Lower leg skin (tissue), 3 donors: ENCODE results near the gene CLEC2D.

ENCODE experiments used
- CTCF ChIP-seq, 3 donors: fragments of 450-650 bp; IDR thresholded peaks; one replicate each; pipeline ENCODE4 v1.5.1; 2016; ENCODE audit warnings: antibody characterized with exemption in 3 of 3, mild to moderate bottlenecking in 3 of 3, moderate library complexity in 2 of 3
- POLR2A ChIP-seq, 2 donors: fragments of 450-650 bp; IDR thresholded peaks; one replicate each; pipeline ENCODE4 v1.6.1; 2016 to 2017; ENCODE audit warnings: antibody characterized with exemption in 2 of 2, mild to moderate bottlenecking in 1 of 2, moderate library complexity in 1 of 2

GRCh38 chr12:9660046-9660445 lies 9.5 kb upstream of the CLEC2D start:
- no peak for TF ChIP-seq CTCF (IDR thresholded peaks at IDR 0.05)
- TF ChIP-seq POLR2A (IDR thresholded peaks at IDR 0.05), result no peak
